C1 segment of cervical spinal cord (tissue), 14 donors: ENCODE data around the gene VSNL1.
A peak's percentile ranks its signal among the peaks of the same experiment; 100 is the strongest.

ENCODE experiments used
- DNase-seq, 14 donors: peaks; one replicate each; lab custom pipeline; 2025; lab: John Stamatoyannopoulos, UW

VSNL1 gene

GRCh38 chr2:17643031-17643615 lies 102.6 kb downstream of the VSNL1 start:
- no peak for DNase-seq

- no peak for DNase-seq
These were observed 104.7 kb downstream of the VSNL1 start for GRCh38 chr2:17644997-17645720.

GRCh38 chr2:17646081-17646554 lies 105.6 kb downstream of the VSNL1 start:
- DNase-seq = peak in 3 of 14 donors; percentile 9 to 68 (median 13)

- peak in 1 of 14 donors; percentile 27 for DNase-seq
These were observed 106.6 kb downstream of the VSNL1 start for GRCh38 chr2:17646838-17647701.

GRCh38 chr2:17648581-17648980 lies 108.1 kb downstream of the VSNL1 start:
- peak in 1 of 14 donors; percentile 24 for DNase-seq

GRCh38 chr2:17649026-17649425 lies 108.5 kb downstream of the VSNL1 start:
- no peak for DNase-seq

GRCh38 chr2:17652681-17653394 lies 112.3 kb downstream of the VSNL1 start:
- DNase-seq = no peak

- no peak for DNase-seq
These were observed 117.3 kb downstream of the VSNL1 start for GRCh38 chr2:17657759-17658158.

- DNase-seq = no peak
These were observed 117.9 kb downstream of the VSNL1 start for GRCh38 chr2:17658251-17658843.

- DNase-seq = no peak
These were observed 119.7 kb downstream of the VSNL1 start for GRCh38 chr2:17660219-17660618.

- no peak for DNase-seq
These were observed 121.0 kb downstream of the VSNL1 start for GRCh38 chr2:17661460-17661859.

- DNase-seq = no peak
These were observed 122.2 kb downstream of the VSNL1 start for GRCh38 chr2:17662723-17663122.

GRCh38 chr2:17664534-17664933 lies 124.0 kb downstream of the VSNL1 start:
- no peak for DNase-seq

- no peak for DNase-seq
These were observed 127.4 kb downstream of the VSNL1 start for GRCh38 chr2:17667898-17668297.

- DNase-seq = no peak
These were observed 132.3 kb downstream of the VSNL1 start for GRCh38 chr2:17672583-17673317.

- DNase-seq = no peak
These were observed 134.3 kb downstream of the VSNL1 start for GRCh38 chr2:17674817-17675216.

- no peak for DNase-seq
These were observed 139.6 kb downstream of the VSNL1 start for GRCh38 chr2:17680119-17680518.

GRCh38 chr2:17682098-17682857 lies 141.8 kb downstream of the VSNL1 start:
- no peak for DNase-seq

GRCh38 chr2:17683981-17684380 lies 143.5 kb downstream of the VSNL1 start:
- no peak for DNase-seq

GRCh38 chr2:17688600-17688999 lies 148.1 kb downstream of the VSNL1 start:
- no peak for DNase-seq
